HG02763 (cell line): Measurements from ENCODE around the gene SNRPB.
A peak's percentile ranks its signal among the peaks of the same experiment; 100 is the strongest.
"Not testable (repeated sequence)": the region's sequence is repeated elsewhere in the genome, so short reads cannot be mapped to it uniquely, and the experiment has no call there.

ENCODE experiments used
- ATAC-seq: cut with Tn5 transposase; IDR thresholded peaks from one replicate; pipeline ENCODE4 v1.9.1; 2021; ENCODE audit warnings: mild to moderate bottlenecking, moderate library complexity; ENCODE audit not compliant: unreplicated experiment

The SNRPB gene

DNA sequence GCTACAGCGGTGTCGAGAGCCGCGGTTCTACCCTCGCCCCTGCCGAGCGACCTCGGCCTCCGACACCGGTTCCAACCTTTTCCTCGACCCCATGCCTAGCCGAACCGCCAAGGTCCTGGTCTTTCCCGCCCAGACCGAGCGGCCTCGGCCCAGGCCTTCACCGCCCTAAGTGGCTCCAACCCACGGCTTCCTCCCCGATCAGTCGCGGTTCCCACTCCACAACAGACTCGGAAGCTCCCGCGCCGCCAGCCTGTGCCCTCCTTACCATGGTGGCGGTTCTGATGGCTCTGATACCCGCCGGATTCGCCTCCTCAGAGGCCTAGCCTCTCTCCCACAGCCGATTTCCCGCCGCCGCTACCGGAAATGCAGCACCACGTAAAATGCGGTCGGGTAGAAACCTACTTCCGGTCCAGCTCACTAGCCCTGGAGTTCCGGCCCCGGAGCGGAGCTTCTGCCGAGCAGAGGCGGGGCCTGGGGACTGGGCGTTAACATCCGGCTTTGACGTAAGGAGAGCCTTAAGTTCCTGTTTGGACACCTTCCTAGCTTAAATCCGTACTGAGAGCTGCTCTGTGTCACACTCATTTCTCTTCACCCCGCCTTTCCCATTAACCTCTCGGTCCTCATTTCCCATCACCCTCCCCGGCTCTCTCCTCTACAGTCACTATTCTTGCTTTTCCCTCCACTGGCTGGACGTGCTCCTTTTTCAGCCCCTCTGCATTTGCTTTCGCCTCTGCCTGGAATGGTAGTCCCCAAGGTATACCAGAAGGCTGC lies at the start of gene SNRPB:
Gene SNRPB (minus strand): TSS at position 367 of the 771 bp plus-strand sequence. CDS start 99 bp downstream, at position 268.
- peak; percentile 96 for ATAC-seq

DNA sequence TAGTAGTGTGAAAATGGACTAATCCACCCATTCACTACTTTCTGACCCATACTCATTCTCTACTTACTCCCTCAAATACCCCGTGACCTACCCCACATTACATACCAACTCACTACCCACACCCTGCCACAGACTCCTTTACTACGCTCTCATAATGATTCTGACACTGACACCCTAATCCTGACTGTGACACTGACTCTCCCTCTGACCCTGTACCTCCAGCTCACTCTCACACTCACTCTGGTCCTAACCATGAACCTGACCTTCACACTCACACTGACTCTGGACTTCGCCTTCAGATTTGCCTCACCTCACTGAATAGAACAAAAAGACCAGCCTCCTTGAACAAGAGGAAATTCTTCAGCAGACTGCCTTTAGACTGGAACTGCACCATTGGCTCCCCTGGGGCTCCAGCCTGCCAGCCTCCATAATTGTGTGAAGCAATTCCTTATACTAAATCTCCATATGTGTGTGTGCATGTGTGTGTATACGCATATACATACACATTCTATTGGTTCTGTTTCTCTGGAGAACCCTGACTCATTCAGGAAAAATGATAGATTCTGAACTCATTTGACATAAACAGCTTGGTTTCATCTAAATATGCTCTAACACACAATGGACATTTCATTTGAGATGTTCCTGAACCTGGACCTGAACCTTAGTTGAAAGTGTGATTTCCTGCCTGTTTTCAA lies 48.7 kb upstream of the SNRPB start:
- no peak for ATAC-seq

DNA sequence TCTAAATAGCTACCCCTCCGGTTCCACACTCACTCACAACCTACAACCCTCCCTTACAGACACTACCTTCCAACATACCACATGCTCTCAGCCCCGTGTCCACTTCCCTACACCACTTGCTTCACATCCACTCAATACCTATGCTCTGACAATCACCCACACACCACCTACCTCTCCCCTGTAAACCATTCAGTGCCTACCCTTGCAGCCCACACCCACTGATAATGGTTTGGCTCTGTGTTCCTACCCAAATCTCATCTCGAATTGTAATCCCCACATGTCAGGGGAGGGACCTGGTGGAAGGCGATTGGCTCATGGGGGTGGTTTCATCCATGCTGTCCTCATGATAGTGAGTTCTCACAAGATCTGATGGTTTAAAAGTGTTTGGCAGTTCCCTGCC lies 48.0 kb upstream of the SNRPB start:
- ATAC-seq, result no peak

DNA sequence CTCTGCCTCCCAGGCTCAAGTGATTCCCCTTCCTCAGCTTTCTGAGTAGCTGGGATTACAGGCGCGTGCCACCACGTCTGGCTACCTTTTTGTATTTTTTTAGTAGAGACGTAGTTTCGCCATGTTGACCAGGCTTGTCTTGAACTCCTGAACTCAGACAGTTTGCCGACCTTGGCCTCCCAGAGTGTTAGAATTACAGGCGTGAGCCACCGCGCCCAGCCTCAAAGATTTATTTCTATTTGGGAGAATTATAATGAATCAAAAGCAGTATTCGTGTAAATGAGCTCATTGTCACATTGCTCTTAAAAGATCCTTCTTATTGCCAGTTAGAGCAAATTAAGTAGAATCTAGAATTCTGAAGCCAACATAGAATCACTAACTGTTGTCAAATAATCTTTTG lies 47.5 kb upstream of the SNRPB start:
- ATAC-seq, result no peak

DNA sequence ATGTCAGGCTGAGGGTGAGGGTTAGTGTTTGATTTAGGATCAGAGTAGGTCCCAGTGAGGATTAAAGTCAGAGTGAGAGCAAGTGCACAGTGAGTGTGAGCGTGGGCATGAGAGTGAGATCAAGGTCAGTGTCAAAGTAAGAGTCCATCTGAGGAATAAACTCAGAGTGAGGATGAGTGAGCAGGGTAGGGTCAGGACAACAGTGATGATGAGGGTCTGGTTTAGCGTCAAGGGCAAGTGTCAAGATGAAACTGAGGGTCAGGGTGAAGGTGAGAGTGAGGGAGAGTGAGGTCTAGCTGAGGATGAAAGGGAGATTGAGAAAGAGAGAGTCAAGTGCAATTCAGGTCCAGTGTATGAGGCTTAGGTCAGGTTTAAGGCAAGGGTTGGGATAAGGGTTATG lies 45.8 kb upstream of the SNRPB start:
- no peak for ATAC-seq

DNA sequence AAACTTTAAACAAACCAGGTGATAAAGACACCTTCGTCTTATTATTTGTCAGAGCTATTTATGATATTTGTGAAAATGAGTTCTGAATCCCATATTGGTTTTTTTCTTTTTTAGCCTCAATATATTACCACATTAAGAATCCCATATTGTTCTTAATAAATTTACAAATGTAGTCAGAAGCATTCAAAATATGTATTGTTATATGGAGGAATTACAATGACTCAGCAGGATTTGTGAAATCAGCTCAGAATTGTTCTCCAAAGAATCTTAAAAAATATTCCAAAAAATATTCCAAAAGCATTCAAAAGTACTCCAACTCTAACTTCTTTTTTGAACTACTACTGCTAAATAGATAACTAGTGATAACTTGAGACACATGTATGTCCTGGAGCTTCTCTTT lies 44.6 kb upstream of the SNRPB start:
- ATAC-seq, result no peak

DNA sequence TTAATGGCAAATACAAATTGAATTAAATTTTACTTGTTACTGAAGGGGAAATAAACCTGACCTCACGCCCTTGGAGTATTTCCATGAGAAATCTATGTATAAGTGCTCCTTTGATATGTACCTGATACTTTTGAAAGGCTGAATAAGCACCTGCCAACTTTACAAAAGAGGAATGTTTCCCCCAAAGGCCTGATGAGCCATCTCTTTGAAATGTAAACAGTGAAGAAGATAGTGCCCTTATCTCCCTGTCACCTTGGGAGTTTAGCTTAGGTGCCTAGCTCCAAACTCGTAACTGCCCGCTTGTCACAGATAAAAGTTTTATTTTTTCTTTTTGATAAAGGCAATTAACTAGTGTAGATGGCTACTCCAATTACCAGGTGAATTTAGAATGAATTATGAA lies 39.2 kb upstream of the SNRPB start:
- no peak for ATAC-seq

DNA sequence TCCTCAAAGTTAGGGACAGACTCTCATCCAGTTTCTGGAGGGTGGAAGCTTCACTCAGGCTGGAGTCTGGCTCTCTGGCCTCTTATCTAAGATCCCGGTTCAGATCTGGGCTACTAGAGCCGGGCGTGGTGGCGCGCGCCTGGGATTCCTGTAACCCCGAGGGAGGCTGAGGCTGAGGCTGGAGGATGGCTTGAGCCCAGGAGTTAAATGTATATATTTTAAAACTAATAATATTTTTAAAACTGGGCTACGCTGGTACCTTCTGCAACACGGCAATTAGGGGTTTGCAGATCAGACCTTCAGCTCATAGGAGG lies 38.8 kb upstream of the SNRPB start:
- ATAC-seq, result no peak

DNA sequence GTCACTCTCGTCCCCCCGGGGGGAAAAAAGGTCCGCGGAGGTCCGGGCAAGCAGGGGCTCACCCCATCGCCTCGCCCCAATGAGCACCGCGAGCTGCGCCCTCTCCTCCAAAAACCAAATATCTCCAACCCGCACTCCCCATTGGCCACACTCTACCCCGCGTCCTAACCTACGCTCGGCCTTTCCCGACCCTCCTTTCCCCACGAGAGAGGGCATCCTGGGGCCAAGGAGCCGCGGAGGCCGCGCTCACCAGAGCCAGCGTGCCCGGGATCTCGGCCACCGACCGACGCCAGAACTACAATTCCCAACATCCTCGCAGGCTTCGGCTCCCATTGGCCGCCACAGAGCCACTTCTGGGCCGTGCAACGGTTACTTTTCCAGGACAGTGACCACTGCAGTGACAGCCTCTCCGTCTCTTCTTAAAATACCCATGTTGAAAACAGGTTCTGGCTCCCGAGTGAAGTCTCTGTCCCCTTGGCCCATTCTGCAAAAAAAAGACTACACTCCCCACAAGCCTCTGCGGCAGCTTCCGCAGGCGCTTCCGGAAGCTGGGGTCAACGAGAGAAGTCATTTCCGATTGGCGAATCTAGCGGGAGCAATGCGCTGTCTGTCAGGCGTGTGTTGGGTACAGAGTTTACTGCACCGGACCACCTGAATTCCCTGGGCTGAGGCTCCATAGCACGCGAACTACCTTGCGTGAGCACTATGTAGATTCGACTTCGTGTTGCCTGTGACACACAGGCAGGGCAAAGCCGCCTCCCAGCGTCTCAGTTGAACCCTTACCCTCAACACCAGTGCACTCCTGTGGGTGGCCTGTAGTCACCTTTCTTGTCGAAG lies 38.3 kb upstream of the SNRPB start, which contains the start of gene ZNF343:
Gene ZNF343 (minus strand): TSS at position 285 of the 837 bp plus-strand sequence. CDS start 15,020 bp downstream, outside the sequence.
- ATAC-seq, result peak; percentile 92

DNA sequence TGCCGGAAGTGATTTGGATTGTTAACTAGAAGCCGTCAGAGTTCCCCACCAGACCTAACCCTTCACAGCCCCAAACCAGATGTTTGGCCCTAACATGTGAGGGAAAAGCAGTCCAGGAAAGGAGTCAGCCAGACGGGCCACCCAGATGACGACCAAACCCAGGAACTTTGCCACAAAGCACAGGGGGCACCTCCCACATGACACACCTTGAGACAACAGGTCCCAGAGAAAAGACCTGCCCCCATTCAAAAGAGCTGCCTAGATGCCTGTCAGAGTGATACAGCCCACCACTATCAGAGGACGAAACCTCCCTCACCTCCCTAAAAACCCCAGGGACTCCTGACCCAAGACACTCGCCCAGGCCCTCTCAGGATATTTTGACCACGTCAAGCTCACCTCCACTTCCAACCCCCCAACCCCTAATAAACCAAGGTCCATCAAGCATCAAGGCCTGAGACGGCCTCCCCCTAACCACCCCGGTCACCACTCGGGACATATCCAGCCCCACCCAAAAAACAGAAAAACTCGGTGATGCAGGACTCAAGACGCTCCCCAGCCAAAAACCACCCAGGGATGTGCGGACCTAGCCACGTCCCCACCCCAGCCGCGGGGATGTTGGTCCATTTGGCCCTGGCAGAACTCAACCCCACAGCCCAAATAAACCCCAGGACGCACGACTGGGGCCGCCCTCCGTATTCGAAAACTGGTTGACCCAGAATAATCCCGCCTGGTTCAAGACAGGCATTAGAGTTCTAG lies 37.5 kb upstream of the SNRPB start:
- ATAC-seq, result peak; percentile 3

DNA sequence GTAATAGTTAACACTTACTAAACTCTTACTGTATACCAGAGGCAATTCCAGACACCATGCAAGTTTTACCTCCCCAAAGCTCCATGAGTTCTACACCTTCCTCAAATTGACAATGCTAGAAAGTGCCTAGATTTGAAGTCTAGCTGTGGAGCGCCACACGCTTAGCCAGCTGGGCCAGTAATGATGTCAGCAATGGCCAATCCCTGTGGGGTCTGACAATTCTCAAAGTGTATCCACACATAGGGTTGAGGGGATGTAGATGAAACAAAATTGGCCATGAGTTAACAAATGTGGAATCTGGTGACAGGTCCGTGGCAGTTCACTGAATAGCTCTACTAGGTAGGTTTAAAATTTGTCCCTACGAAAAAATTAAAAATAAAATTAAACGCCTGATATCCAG lies 36.9 kb upstream of the SNRPB start:
- ATAC-seq, result no peak

DNA sequence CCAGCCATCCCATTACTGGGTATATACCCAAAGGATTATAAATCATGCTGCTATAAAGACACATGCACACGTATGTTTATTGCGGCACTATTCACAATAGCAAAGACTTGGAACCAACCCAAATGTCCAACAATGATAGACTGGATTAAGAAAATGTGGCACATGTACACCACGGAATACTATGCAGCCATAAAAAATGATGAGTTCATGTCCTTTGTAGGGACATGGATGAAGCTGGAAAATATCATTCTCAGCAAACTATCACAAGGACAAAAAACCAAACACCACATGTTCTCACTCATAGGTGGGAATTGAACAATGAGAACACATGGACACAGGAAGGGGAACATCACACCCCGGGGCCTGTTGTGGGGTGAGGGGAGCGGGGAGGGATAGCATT lies 35.8 kb upstream of the SNRPB start:
- not testable (repeated sequence) for ATAC-seq

DNA sequence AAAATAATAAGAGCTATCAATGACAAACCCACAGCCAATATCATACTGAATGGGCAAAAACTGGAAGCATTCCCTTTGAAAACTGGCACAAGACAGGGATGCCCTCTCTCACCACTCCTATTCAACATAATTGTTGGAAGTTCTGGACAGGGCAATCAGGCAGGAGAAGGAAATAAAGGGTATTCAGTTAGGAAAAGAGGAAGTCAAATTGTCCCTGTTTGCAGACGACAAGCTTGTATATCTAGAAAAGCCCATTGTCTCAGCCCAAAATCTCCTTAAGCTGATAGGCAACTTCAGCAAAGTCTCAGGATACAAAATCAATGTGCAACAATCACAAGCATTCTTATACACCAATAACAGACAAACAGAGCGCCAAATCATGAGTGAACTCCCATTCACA lies 34.2 kb upstream of the SNRPB start:
- ATAC-seq, result not testable (repeated sequence)

DNA sequence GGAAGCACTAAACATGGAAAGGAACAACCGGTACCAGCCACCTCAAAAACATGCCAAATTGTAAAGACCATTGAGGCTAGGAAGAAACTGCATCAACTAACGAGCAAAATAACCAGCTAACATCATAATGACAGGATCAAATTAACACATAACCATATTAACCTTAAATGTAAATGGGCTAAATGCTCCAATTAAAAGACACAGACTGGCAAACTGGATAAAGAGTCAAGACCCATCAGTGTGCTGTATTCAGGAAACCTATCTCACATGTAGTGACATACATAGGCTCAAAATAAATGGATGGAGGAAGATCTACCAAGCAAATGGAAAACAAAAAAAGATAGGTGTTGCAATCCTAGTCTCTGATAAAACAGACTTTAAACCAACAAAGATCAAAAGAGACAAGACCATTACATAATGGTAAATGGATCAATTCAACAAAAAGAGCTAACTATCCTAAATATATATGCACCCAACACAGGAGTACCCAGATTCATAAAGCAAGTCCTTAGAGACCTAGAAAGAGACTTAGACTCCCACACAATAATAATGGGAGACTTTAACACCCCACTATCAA lies 32.3 kb upstream of the SNRPB start:
- ATAC-seq, result not testable (repeated sequence)

DNA sequence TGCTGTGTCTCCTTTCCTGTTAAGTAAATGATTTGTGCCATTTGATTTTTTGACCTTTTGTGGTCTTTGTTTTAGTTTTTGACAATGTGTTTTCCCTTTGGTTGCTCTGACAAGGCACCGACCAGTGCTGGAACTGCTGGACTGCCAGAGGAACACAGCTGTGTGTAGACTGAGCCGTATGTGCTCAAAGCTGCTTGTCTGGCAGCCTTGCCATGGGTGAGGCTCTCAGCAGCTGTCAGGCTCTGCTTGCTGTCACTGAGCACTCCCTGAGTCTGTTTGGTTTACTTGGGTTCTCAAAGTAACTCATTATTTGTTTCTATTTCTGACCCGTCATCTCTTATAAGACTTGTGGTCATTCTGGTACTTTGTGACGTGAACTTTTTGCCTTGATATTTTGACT lies 15.1 kb upstream of the SNRPB start:
- no peak for ATAC-seq

DNA sequence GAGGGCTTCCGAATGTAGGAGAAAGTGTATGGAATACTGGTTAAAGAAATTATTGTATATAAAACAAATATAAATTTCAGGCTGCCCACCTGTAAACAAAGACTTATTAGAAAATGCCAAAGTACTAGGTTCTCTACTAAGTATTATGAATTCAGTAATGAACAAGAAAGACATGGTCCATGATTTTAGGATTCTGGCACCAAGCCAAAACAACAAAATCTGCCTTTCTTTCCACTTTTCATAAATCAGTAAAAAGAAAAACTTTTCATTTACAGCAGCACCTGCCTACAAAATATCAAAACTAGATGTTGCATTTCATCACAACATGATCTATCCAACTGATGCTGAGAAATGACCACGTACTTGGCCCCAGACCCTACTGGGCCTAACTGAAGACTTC lies 14.5 kb upstream of the SNRPB start:
- ATAC-seq, result no peak

DNA sequence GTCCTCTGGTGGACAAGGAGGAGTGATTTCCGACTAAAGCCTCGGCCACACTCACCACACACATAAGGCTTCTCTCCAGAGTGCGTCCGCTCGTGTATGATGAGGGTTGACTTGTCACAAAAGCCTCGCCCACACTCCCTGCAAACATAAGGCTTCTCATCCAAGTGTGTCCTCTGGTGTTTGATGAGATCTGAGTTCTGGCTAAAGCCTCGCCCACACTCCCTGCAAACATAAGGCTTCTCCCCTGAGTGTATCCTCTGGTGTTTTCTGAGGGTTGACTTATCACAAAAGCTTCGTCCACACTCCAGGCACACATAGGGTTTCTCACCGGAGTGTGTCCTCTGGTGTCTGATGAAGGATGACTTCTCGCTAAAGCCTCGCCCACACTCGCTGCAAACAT lies 12.9 kb upstream of the SNRPB start:
- no peak for ATAC-seq

DNA sequence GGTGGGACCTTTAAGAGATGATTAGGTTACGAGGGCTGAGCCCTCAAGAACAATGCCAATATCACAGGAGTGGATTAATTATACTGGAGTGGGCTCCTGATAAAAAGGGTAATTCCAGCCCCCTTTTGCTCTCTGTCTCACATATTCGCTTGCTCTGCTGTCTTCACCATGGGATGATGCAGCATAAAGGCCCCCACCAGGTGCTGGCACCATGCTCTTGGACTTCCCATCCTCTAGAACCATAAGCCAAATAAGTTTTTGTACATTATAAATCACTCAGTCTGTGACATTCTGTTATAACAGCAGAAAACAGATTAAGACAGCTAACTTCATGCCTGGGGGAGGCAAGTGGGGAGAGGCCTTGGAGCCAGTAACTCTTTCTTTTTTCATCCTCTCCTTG lies 9.8 kb upstream of the SNRPB start:
- no peak for ATAC-seq

DNA sequence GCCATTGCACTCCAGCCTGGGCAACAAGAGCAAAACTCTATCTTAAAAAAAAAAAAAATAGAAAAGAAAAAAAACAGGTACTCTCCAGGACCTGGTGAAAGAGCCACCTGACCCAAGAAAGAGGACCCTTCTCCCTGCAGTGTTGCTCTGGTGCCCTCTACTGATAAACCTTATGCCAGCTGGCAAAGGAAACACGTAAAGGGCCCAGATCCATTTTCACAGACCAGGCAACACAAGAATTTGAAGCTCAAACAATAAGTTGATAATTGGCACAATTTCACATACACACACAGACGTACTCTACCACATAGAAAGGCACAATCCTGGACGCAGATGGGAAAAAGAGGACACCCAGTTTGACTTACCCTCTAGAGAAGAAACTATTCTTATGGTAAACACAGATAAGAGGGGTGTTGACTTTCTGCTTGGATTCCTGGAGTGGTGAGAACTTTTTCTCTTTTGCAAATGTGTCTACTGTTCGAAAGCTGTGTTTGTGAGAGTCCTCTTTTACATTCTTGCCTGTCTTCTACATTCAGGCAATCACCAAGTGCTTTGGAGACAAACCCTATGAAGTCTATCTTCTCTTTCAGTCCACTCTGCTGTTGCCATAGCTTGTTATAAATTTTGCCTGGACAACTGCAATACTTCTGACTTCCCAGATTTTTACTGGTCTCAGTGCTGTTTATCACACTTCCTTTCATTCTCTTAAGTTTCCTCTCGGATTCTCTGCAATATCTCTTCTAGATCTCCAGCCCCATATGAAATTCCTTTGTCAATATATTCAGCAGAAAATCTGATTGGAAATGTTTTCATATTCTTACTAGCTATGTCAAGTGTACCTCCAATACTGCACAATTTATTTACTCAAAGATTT lies 6.4 kb upstream of the SNRPB start:
- ATAC-seq, result no peak
